CD4-positive, alpha-beta T cell (primary cell): Measurements from ENCODE around the gene UNKL. TPM values are rescaled to one million over a fixed set of nuclear protein-coding genes. Genes with fewer than 3 reads are reported as not detected.

Source experiments
- ATAC-seq: fragments of 200-7000 bp; cut with Tn5 transposase; one replicate; pipeline ENCODE4 v1.10.0; 2022; ENCODE audit warnings: mild to moderate bottlenecking; ENCODE audit not compliant: poor library complexity
- CTCF ChIA-PET: fragments of 350-600 bp; sonication (Branson Sonifier 250); formaldehyde crosslinking; loops from one replicate; lab custom pipeline; 2021; ENCODE audit warnings: antibody characterized with exemption, inconsistent platforms; lab: Charles Lee
- POLR2A ChIA-PET: fragments of 350-600 bp; sonication (Branson Sonifier 250); formaldehyde crosslinking; loops from one replicate; lab custom pipeline; 2021; ENCODE audit warnings: antibody characterized with exemption, inconsistent platforms; lab: Charles Lee
- DNase-seq, 14 experiments: peaks; one replicate each; pipeline ENCODE4 v3.0.0-alpha.2; 2013 to 2020; ENCODE audit warnings: mixed read lengths in 2 of 14
- H3K27ac ChIP-seq, 2 donors: one replicate each; pipeline versions ENCODE4 v1.5.1 to v1.7.0; 2013; ENCODE audit warnings: low read length in 2 of 2, low read depth in 1 of 2, mild to moderate bottlenecking in 1 of 2
- H3K27me3 ChIP-seq, 2 experiments: 1 replicate in 1 of 2; 2 replicates in 1 of 2; pipeline versions ENCODE4 v1.6.1 to v1.7.0; 2013; ENCODE audit warnings: low read length in 2 of 2, control low read depth in 1 of 2, mild to moderate bottlenecking in 1 of 2, moderate library complexity in 1 of 2; ENCODE audit not compliant: insufficient read depth in 2 of 2, control insufficient read depth in 1 of 2
- H3K36me3 ChIP-seq: one replicate; pipeline ENCODE4 v1.6.1; 2013; ENCODE audit warnings: low read length, control low read depth; ENCODE audit not compliant: insufficient read depth
- H3K4me1 ChIP-seq: one replicate; pipeline ENCODE4 v1.6.1; 2013; ENCODE audit warnings: low read length, control low read depth; ENCODE audit not compliant: insufficient read depth
- H3K4me3 ChIP-seq: one replicate; pipeline ENCODE4 v1.5.1; 2013; ENCODE audit warnings: mild to moderate bottlenecking, low read length, moderate library complexity
- H3K9me3 ChIP-seq, 2 experiments: 1 replicate in 1 of 2; 2 replicates in 1 of 2; pipeline versions ENCODE4 v1.6.1 to v1.7.0; 2013; ENCODE audit warnings: low read length in 2 of 2, mild to moderate bottlenecking in 2 of 2, control low read depth in 1 of 2, moderate library complexity in 1 of 2; ENCODE audit not compliant: control insufficient read depth in 1 of 2, insufficient read depth in 1 of 2
- H3K27ac Mint-ChIP-seq: one replicate; pipeline ENCODE4 v1.8.0; 2020; ENCODE audit warnings: mixed read lengths
- H3K27me3 Mint-ChIP-seq: one replicate; pipeline ENCODE4 v1.8.0; 2021; ENCODE audit warnings: mixed read lengths
- H3K36me3 Mint-ChIP-seq: one replicate; pipeline ENCODE4 v1.8.0; 2021; ENCODE audit warnings: low read depth, mixed read lengths
- H3K4me1 Mint-ChIP-seq: one replicate; pipeline ENCODE4 v1.8.0; 2021; ENCODE audit warnings: low read depth, mixed read lengths
- H3K4me3 Mint-ChIP-seq: one replicate; pipeline ENCODE4 v1.8.0; 2020; ENCODE audit warnings: mild to moderate bottlenecking, mixed read lengths
- H3K9me3 Mint-ChIP-seq: one replicate; pipeline ENCODE4 v1.8.0; 2020; ENCODE audit warnings: mixed read lengths
- intact Hi-C, 2 experiments: fragments of 100-400 bp; cut with DNase I in 1 of 2; cut with micrococcal nuclease in 1 of 2; formaldehyde crosslinking; loops; one replicate each; pipeline versions ENCODE4 v1.15.1 to v1.9.0; 2023 to 2025; cut with DNase I, micrococcal nuclease
- total RNA-seq, 174 experiments: library from RNA in 2 of 174; stranded (reverse) in 2 of 174; gene quantifications; one replicate each; pipeline ENCODE4 v1.2.3 and lab custom pipeline; 2021 to 2026
- TF ChIP-seq, protein P1 (sequence below): fragments of 200-600 bp; IDR thresholded peaks from one replicate; pipeline ENCODE4 v1.8.0; 2022; ENCODE audit warnings: antibody characterized with exemption, mild to moderate bottlenecking

Gene UNKL
- total RNA-seq, 2 experiments from 2014 or later: 52.6 to 53.2 TPM

DNA sequence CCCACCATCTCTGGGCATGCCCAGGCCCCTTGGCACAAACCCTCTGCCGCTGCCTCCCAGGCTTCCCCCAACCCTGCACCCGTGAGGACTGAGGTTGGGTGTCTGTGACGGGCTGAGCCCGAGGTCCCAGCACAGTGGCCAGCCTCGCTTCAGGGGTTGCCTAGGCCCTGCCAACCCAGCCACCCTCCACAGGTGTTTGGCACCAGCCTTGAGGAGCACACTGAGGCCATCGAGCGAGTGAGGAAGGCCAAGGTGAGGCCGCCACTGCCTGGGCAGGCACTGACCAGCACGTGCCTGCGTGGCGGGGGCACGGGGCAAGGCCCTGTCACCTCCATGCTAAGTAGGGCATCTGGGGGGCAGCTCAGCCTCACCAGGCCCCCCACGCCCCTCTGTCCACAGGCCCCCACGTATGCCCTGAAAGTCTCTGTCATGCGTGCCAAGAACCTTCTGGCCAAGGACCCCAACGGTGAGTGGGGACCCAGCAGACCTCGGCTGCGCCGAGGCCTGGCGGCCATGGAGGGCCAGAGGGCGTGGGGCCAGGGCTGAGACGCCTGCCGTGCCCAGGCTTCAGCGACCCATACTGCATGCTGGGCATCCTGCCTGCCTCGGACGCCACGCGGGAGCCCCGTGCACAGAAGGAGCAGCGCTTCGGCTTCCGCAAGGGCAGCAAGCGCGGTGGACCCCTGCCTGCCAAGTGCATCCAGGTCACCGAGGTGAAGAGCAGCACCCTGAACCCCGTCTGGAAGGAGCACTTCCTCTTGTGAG is 73.6 kb downstream of the UNKL start:
- H3K4me1 ChIP-seq: peaks cover 26% of the 10 kb centered on the region
- Mint-ChIP-seq H3K27me3 (no peaks in the 10 kb centered on the region), H3K27ac (no peak overlapping the region), H3K4me3 (no peak overlapping the region), H3K36me3 (peaks cover 4% of the 10 kb centered on the region), H3K4me1 (peaks cover 13% of the 10 kb centered on the region), H3K9me3 (no peaks in the 10 kb centered on the region)
- peaks cover 0 to under 1% of the 10 kb centered on the region in 2 experiments for H3K27me3 ChIP-seq
- DNase-seq: peak in 1 of 14 experiments; percentile 28
- CTCF ChIA-PET: no interaction called here
- TF ChIP-seq, protein P1, sequence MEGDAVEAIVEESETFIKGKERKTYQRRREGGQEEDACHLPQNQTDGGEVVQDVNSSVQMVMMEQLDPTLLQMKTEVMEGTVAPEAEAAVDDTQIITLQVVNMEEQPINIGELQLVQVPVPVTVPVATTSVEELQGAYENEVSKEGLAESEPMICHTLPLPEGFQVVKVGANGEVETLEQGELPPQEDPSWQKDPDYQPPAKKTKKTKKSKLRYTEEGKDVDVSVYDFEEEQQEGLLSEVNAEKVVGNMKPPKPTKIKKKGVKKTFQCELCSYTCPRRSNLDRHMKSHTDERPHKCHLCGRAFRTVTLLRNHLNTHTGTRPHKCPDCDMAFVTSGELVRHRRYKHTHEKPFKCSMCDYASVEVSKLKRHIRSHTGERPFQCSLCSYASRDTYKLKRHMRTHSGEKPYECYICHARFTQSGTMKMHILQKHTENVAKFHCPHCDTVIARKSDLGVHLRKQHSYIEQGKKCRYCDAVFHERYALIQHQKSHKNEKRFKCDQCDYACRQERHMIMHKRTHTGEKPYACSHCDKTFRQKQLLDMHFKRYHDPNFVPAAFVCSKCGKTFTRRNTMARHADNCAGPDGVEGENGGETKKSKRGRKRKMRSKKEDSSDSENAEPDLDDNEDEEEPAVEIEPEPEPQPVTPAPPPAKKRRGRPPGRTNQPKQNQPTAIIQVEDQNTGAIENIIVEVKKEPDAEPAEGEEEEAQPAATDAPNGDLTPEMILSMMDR: no peak
- POLR2A ChIA-PET: no interaction called here
- no peak for ATAC-seq
- no peak overlapping the region for H3K4me3 ChIP-seq
- intact Hi-C loops: no loop called here
- no peaks in the 10 kb centered on the region for H3K36me3 ChIP-seq
- H3K9me3 ChIP-seq: no peaks in the 10 kb centered on the region
- H3K27ac ChIP-seq: no peak overlapping the region

DNA sequence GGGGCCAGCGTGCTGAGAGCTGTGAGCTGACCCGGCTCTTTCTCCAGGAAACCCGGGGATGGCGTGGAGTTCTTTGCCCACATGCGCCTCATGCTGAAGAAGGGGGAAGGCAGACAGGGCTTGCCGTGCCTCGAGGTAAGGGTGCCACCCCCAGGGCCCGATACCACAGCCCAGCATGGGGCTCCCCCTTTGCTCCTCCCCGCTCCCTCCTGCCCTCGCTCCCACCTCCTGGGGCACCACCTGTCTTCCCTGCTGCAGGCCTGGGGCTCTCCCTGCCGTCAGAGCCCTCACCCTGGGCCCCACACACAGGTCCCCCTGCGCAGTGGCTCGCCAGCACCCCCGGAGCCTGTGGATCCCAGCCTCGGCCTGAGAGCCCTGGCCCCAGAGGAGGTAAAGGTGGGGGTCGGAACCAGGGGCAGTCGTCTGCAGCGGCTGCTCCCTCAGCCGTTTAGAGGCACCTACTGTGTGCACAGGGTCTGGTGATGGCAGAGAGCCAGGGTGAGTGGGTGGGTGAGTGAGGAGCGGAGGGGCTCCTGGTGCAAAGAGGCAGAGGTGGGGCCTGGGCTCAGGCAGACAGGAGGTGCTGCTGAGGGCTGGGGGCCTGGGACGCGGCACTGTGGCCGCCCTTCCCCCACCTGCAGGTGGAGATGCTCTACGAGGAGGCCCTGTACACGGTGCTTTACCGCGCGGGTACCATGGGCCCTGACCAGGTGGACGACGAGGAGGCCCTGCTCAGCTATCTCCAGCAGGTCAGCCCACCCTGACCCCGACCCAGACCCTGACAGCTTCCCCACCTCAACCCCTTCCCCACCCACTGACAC is 75.4 kb downstream of the UNKL start:
- H3K9me3 ChIP-seq: peaks cover 0 to 9% of the 10 kb centered on the region in 2 experiments
- H3K27ac Mint-ChIP-seq: no peak overlapping the region
- ChIA-PET CTCF (no interaction called here), POLR2A (no interaction called here)
- H3K27me3 ChIP-seq: peaks cover 10 to 19% of the 10 kb centered on the region in 2 experiments
- DNase-seq: no peak
- TF ChIP-seq, protein P1: no peak
- intact Hi-C loops: no loop called here
- H3K4me3 ChIP-seq: no peak overlapping the region
- H3K4me1 ChIP-seq: peaks cover 43% of the 10 kb centered on the region
- no peak overlapping the region for H3K27ac ChIP-seq
- no peaks in the 10 kb centered on the region for H3K9me3 Mint-ChIP-seq
- H3K4me3 Mint-ChIP-seq: no peak overlapping the region
- peaks cover 12% of the 10 kb centered on the region for H3K27me3 Mint-ChIP-seq
- H3K36me3 ChIP-seq: no peaks in the 10 kb centered on the region
- ATAC-seq: no peak
- peaks cover 4% of the 10 kb centered on the region for H3K36me3 Mint-ChIP-seq
- peaks cover 13% of the 10 kb centered on the region for H3K4me1 Mint-ChIP-seq

DNA sequence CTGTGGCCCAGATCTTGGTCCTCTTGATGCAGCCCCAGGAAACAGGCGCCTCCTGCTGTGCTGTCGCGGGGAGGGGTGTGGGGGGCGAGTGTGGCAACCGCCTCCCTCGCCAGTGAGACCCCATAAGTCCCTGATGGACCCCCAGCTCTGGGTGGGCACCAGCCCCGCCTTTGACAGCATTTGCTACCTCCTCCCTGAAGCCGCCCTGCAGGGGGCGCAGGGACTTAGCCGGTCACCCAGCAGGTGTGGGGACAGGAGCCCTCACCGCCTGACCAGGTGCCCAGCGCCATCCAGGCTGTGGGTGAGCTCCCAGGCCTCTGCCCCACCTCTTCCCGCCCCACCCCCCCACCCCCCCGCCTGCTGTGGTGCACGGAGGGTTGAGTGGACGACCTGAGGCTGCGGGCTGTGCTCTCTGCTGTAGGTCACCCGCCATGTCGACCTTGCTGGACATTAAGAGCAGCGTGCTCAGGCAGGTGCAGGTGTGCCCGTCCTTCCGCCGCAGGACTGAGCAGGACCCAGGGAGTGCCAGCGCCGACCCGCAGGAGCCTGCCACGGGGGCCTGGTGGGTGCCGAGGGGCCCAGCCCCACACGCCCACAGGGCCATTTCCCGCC is 76.3 kb downstream of the UNKL start:
- POLR2A ChIA-PET: no interaction called here

More for the DNA sequence above, 76.3 kb downstream of the UNKL start:
- TF ChIP-seq, protein P1: no peak
- Mint-ChIP-seq H3K36me3 (peaks cover 2% of the 10 kb centered on the region), H3K27ac (no peak overlapping the region), H3K4me3 (no peak overlapping the region), H3K27me3 (peaks cover 12% of the 10 kb centered on the region), H3K4me1 (peaks cover 11% of the 10 kb centered on the region), H3K9me3 (no peaks in the 10 kb centered on the region)
- peaks cover 0 to 10% of the 10 kb centered on the region in 2 experiments for H3K9me3 ChIP-seq
- peaks cover 11 to 23% of the 10 kb centered on the region in 2 experiments for H3K27me3 ChIP-seq
- H3K27ac ChIP-seq: no peak overlapping the region
- no peak for ATAC-seq
- no peak overlapping the region for H3K4me3 ChIP-seq
- peak in 6 of 14 experiments; percentile 15 to 60 (median 32) for DNase-seq
- intact Hi-C loops: no loop called here
- peaks cover 42% of the 10 kb centered on the region for H3K4me1 ChIP-seq
- H3K36me3 ChIP-seq: no peaks in the 10 kb centered on the region
- CTCF ChIA-PET: no interaction called here
